Keratinocyte (primary cell): ENCODE results near the gene ALX4. TPM values are rescaled to one million over a fixed set of nuclear protein-coding genes. Genes with fewer than 3 reads are reported as not detected.

Source experiments
- DNase-seq: peaks from one replicate; pipeline ENCODE4 v3.0.0-alpha.2; 2011; ENCODE audit warnings: low read depth, missing footprints, low spot score
- FAIRE-seq: peaks from 2 replicates; lab custom pipeline; 2011; peaks lifted over from hg19 to GRCh38; lab: Jason Lieb, UNC
- H2AFZ ChIP-seq: 2 replicates; pipeline ENCODE4 v1.6.0; 2012; ENCODE audit warnings: low read length, control low read depth, inconsistent platforms; ENCODE audit not compliant: control insufficient read depth
- H3K27ac ChIP-seq: 2 replicates; pipeline ENCODE4 v1.5.1; 2011; ENCODE audit warnings: low read length; ENCODE audit not compliant: control insufficient read depth, insufficient read depth
- H3K27me3 ChIP-seq: 3 replicates; pipeline ENCODE4 v1.6.0; 2011; ENCODE audit warnings: low read length; ENCODE audit not compliant: control insufficient read depth, insufficient read depth; ENCODE audit errors: extremely low read depth
- H3K36me3 ChIP-seq, 2 experiments: 2 replicates in 1 of 2; 3 replicates in 1 of 2; pipeline ENCODE4 v1.5.1; 2011; ENCODE audit warnings: low read length in 2 of 2, mild to moderate bottlenecking in 1 of 2; ENCODE audit not compliant: control insufficient read depth in 2 of 2, insufficient read depth in 2 of 2; ENCODE audit errors: extremely low read depth in 1 of 2
- H3K4me1 ChIP-seq: 3 replicates; pipeline ENCODE4 v1.5.1; 2011; ENCODE audit warnings: low read length; ENCODE audit not compliant: control insufficient read depth, insufficient read depth; ENCODE audit errors: extremely low read depth
- H3K4me2 ChIP-seq: 3 replicates; pipeline ENCODE4 v1.6.0; 2011; ENCODE audit warnings: low read depth, low read length; ENCODE audit not compliant: control insufficient read depth, insufficient read depth; ENCODE audit errors: extremely low read depth
- H3K4me3 ChIP-seq, 3 experiments: fragments of 200-600 bp in 1 of 3; sonication (generic) in 1 of 3; 2 replicates in 2 of 3; 3 replicates in 1 of 3; pipeline ENCODE4 v1.5.1; 2011 to 2016; ENCODE audit warnings: low read length in 3 of 3, mild to moderate bottlenecking in 3 of 3, control low read depth in 2 of 3, inconsistent platforms in 1 of 3, low read depth in 1 of 3, mixed read lengths in 1 of 3, mixed run types in 1 of 3, moderate library complexity in 1 of 3; ENCODE audit not compliant: control insufficient read depth in 2 of 3, insufficient read depth in 2 of 3; ENCODE audit errors: extremely low read depth in 1 of 3
- H3K79me2 ChIP-seq: 2 replicates; pipeline ENCODE4 v1.6.0; 2012; ENCODE audit warnings: low read length; ENCODE audit not compliant: control insufficient read depth, insufficient read depth
- H3K9ac ChIP-seq: 3 replicates; pipeline ENCODE4 v1.6.0; 2011; ENCODE audit warnings: low read length; ENCODE audit not compliant: control insufficient read depth, insufficient read depth; ENCODE audit errors: extremely low read depth
- H3K9me1 ChIP-seq: 3 replicates; pipeline ENCODE4 v1.6.0; 2011; ENCODE audit warnings: low read length; ENCODE audit not compliant: control insufficient read depth, insufficient read depth; ENCODE audit errors: extremely low read depth
- H3K9me3 ChIP-seq: 2 replicates; pipeline ENCODE4 v1.5.1; 2012; ENCODE audit warnings: low read depth, low read length; ENCODE audit not compliant: control insufficient read depth
- H4K20me1 ChIP-seq: 3 replicates; pipeline ENCODE4 v1.6.0; 2011; ENCODE audit warnings: low read length; ENCODE audit not compliant: control insufficient read depth, insufficient read depth; ENCODE audit errors: extremely low read depth
- EZH2 ChIP-seq: IDR thresholded peaks from one replicate; pipeline ENCODE4 v1.6.1; 2012; ENCODE audit warnings: inconsistent platforms, mild to moderate bottlenecking, low read length, moderate library complexity
- dilution Hi-C: fragments of 300-500 bp; cut with MboI; formaldehyde crosslinking; loops from one replicate; pipeline ENCODE4 v1.7.0; 2020; ENCODE audit warnings: low sequenced_read_pairs; ENCODE audit not compliant: extremely low pct_ligation_motif_present
- polyA plus RNA-seq, 5 experiments: library from polyadenylated mRNA; depleted of rRNA in 3 of 5; stranded (reverse) in 3 of 5; stranded (forward) in 1 of 5; unstranded in 1 of 5; fragments of >200 nt; gene quantifications; 1 replicate in 1 of 5; 2 replicates in 3 of 5; 3 replicates in 1 of 5; pipeline versions ENCODE4 v1.2.1 to v1.2.3, GENCODE V29; 2011 to 2012; ENCODE audit warnings: missing spikeins in 2 of 5, low read depth in 1 of 5, low replicate concordance in 1 of 5
- TF ChIP-seq, protein P1 (sequence below), 3 experiments: IDR thresholded peaks in 1 of 3; conservative IDR thresholded peaks in 1 of 3; optimal IDR thresholded peaks in 1 of 3; 2 replicates in 2 of 3; 3 replicates in 1 of 3; pipeline versions ENCODE3 to v1.5.1; 2011; ENCODE audit warnings: low read length in 3 of 3, mild to moderate bottlenecking in 3 of 3, moderate library complexity in 2 of 3, control low read depth in 1 of 3, inconsistent platforms in 1 of 3; ENCODE audit not compliant: insufficient read depth in 2 of 3; ENCODE audit errors: extremely low read depth in 1 of 3

Gene ALX4
- polyA plus RNA-seq, 1 donor (not counting 4 experiments of a cell fraction or from before 2014, with no cell fraction given): not detected

DNA sequence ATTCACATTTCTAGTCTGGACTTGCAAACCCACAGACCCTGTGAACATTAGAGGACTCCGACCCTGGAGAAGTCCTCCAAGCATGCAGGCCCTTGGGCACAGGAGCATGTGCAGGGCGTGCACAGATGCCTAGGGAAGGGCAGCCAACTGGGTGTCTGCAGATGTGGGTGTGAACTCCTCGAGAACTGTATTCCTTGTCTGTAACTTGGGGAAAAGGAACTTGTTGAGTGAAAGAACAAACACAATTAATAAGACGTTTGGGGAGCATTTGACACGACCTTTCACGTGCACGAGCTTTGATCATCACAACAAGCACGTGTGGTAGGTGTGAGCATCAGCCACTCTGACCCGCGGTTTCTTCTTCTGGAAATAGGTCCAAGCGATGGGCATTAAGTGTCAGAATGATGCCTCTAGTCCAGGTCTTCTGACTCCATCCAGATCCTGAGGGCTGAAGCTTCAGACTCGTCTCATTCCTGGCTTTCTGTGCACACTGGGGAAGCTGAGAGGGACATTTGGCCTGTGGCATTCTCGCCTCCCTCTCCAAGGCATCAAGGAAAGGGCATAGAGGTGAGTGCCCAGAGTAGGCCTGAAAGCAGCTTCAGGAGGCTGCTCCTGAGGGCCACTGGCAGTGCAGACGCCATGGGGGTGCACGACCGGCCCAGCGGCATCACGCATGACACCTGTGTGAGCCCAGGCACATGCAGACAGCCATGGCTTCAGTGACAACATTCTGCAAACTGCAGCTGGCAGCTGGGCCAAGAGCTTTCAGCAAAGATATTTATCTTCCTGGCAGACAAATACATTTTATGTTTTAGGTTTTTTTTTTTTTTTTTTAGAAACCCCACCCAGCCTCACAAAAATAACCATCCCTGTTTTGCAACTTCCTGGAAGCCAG is 32.5 kb downstream of the ALX4 start:
- Histone ChIP-seq H2AFZ (no peak overlapping the region), H3K4me1 (no peaks in the 10 kb centered on the region), H3K27ac (no peak overlapping the region), H3K36me3 (no peaks in the 10 kb centered on the region), H3K9me1 (no peaks in the 10 kb centered on the region), H3K27me3 (peaks cover 21% of the 10 kb centered on the region), H4K20me1 (no peaks in the 10 kb centered on the region), H3K79me2 (no peaks in the 10 kb centered on the region), H3K9ac (no peak overlapping the region), H3K4me2 (no peak overlapping the region), H3K4me3 (no peak overlapping the region), H3K9me3 (no peaks in the 10 kb centered on the region)
- DNase-seq (no peak), FAIRE-seq (no peak)
- TF ChIP-seq EZH2: no peak
- TF ChIP-seq, protein P1, sequence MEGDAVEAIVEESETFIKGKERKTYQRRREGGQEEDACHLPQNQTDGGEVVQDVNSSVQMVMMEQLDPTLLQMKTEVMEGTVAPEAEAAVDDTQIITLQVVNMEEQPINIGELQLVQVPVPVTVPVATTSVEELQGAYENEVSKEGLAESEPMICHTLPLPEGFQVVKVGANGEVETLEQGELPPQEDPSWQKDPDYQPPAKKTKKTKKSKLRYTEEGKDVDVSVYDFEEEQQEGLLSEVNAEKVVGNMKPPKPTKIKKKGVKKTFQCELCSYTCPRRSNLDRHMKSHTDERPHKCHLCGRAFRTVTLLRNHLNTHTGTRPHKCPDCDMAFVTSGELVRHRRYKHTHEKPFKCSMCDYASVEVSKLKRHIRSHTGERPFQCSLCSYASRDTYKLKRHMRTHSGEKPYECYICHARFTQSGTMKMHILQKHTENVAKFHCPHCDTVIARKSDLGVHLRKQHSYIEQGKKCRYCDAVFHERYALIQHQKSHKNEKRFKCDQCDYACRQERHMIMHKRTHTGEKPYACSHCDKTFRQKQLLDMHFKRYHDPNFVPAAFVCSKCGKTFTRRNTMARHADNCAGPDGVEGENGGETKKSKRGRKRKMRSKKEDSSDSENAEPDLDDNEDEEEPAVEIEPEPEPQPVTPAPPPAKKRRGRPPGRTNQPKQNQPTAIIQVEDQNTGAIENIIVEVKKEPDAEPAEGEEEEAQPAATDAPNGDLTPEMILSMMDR (optimal IDR thresholded peaks at IDR 0.05 in 1 of 3, IDR thresholded peaks at IDR 0.05 in 1 of 3, conservative IDR thresholded peaks at IDR 0.05 in 1 of 3; ENCODE audit: extremely low read depth in 1 of 3, insufficient read depth in 2 of 3, low read length in 3 of 3): no peak
- dilution Hi-C loops: no loop called here

DNA sequence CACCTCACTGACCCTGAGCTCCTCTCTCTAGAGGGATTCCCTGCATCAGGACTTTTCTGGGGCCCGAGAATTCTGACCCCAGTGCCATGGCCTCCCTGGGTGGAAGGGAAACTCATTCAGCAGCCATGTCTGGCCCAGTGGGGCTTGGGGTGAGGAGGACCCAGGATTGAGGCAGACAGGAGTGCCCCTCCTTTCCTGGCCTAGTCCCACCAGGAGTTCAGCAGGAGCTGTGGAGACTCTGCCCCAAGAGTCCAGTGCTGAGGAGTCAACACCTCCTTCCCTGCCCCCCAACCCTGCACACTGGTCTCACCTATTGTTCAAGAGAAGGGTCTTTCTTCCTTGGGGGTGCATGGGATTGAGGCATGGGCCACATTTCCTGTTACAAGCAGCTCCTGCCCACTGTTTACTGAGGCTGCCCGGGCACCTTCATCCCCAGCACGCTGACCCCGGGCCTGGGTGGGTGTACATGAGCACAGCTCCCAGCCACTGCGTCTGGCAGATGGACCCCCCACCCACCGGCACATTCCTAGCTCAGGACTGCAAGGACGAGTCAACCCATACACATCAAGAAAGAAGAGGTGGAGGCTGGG is 33.9 kb downstream of the ALX4 start:
- Histone ChIP-seq H3K27ac (no peak overlapping the region), H3K4me2 (no peak overlapping the region), H3K9me3 (no peaks in the 10 kb centered on the region), H3K4me1 (no peaks in the 10 kb centered on the region), H3K79me2 (no peaks in the 10 kb centered on the region), H3K9me1 (no peaks in the 10 kb centered on the region), H3K4me3 (no peak overlapping the region), H2AFZ (no peak overlapping the region), H4K20me1 (no peaks in the 10 kb centered on the region), H3K27me3 (peaks cover 21% of the 10 kb centered on the region), H3K9ac (no peak overlapping the region), H3K36me3 (no peaks in the 10 kb centered on the region)
- no peak for FAIRE-seq
- TF ChIP-seq EZH2: no peak
- TF ChIP-seq, protein P1 (optimal IDR thresholded peaks at IDR 0.05 in 1 of 3, IDR thresholded peaks at IDR 0.05 in 1 of 3, conservative IDR thresholded peaks at IDR 0.05 in 1 of 3; ENCODE audit: extremely low read depth in 1 of 3, insufficient read depth in 2 of 3, low read length in 3 of 3): no peak
- dilution Hi-C loops: no loop called here
- no peak for DNase-seq
